Transverse colon (tissue), 3 donors: ENCODE measurements around the gene PPM1F.

Source experiments
- CTCF ChIP-seq, 5 experiments: fragments of 200-600 bp in 3 of 5; fragments of 450-650 bp in 2 of 5; sonication (generic) in 3 of 5; IDR thresholded peaks; 1 replicate in 2 of 5; 2 replicates in 3 of 5; pipeline ENCODE4 v1.5.1; 2016 to 2017; ENCODE audit warnings: antibody characterized with exemption in 5 of 5, inconsistent platforms in 3 of 5, mild to moderate bottlenecking in 2 of 5, moderate library complexity in 1 of 5
- POLR2A ChIP-seq: fragments of 450-650 bp; IDR thresholded peaks from one replicate; pipeline ENCODE4 v1.6.1; 2016; ENCODE audit warnings: antibody characterized with exemption, mild to moderate bottlenecking, moderate library complexity

- no peak for TF ChIP-seq POLR2A
- TF ChIP-seq CTCF (IDR thresholded peaks at IDR 0.05), result no peak
These were observed 13.7 kb downstream of the PPM1F start for GRCh38 chr22:21938906-21939305.
